HCT116 (cell line): Measurements from ENCODE around the gene RFC4. TPM values are rescaled to one million over a fixed set of nuclear protein-coding genes. Genes with fewer than 3 reads are reported as not detected.
A peak's percentile ranks its signal among the peaks of the same experiment; 100 is the strongest.

ENCODE experiments used
- ATAC-seq: fragments of 200-7000 bp; cut with Tn5 transposase; 2 replicates; pipeline ENCODE4 v1.9.1; 2020; ENCODE audit warnings: mild to moderate bottlenecking, moderate library complexity
- BruUV-seq: library from RNA; stranded (reverse); fragments of 400-500 nt; replicated peaks from 2 replicates; lab custom pipeline; 2021; lab: Mats Ljungman, UMichigan
- CTCF ChIA-PET: fragments of 300-600 bp; sonication (Branson Sonifier 250); formaldehyde crosslinking; loops from one replicate; lab custom pipeline; 2021; ENCODE audit warnings: antibody characterized with exemption; lab: Charles Lee
- POLR2A ChIA-PET: fragments of 300-600, 350-600 bp; sonication (Branson Sonifier 250); formaldehyde crosslinking; loops from one replicate; lab custom pipeline; 2021; ENCODE audit warnings: antibody characterized with exemption; lab: Charles Lee
- RAD21 ChIA-PET, 2 experiments: fragments of 300-600 bp; sonication (Branson Sonifier 250); formaldehyde crosslinking; loops; one replicate each; lab custom pipeline; 2023; ENCODE audit warnings: low total read pairs in 2 of 2; ENCODE audit not compliant: uncharacterized antibody in 2 of 2, unreplicated experiment in 2 of 2, low non-redundant PET in 1 of 2; lab: Charles Lee
- DNase-seq: peaks from one replicate; pipeline ENCODE4 v3.0.0-alpha.2; 2010; ENCODE audit warnings: low read depth, low spot score
- H2AFZ ChIP-seq: fragments of 200-600 bp; shearing (Covaris generic), sonication (generic); 2 replicates; pipeline ENCODE4 v1.6.1; 2017; ENCODE audit warnings: low read depth, mixed run types, mixed read lengths, antibody characterized with exemption, low read length; ENCODE audit not compliant: poor library complexity, severe bottlenecking
- H3K27ac ChIP-seq: 2 replicates; pipeline ENCODE4 v1.5.1; 2012; ENCODE audit warnings: low read depth, low read length
- H3K27me3 ChIP-seq: fragments of 200-600 bp; sonication (generic); 2 replicates; pipeline ENCODE4 v1.6.1; 2016; ENCODE audit warnings: mixed run types, low read length, mixed read lengths; ENCODE audit not compliant: insufficient read depth
- H3K36me3 ChIP-seq, 2 experiments: fragments of 200-500 bp in 1 of 2; fragments of 200-600 bp in 1 of 2; sonication (Bioruptor generic) in 1 of 2; sonication (generic) in 1 of 2; 2 replicates each; pipeline versions ENCODE4 v1.5.1 to v1.6.1; 2014 to 2016; ENCODE audit warnings: low read length in 2 of 2, inconsistent platforms in 1 of 2, mixed read lengths in 1 of 2, mixed run types in 1 of 2; ENCODE audit not compliant: insufficient read depth in 2 of 2, control insufficient read depth in 1 of 2
- H3K4me1 ChIP-seq, 2 experiments: fragments of 200-600 bp in 1 of 2; sonication (generic) in 1 of 2; 2 replicates each; pipeline versions ENCODE4 v1.5.1 to v1.6.1; 2012 to 2017; ENCODE audit warnings: low read length in 2 of 2, inconsistent platforms in 1 of 2, mild to moderate bottlenecking in 1 of 2, mixed read lengths in 1 of 2, mixed run types in 1 of 2, moderate library complexity in 1 of 2; ENCODE audit not compliant: insufficient read depth in 2 of 2, control insufficient read depth in 1 of 2
- H3K4me2 ChIP-seq: fragments of 200-600 bp; sonication (generic); 2 replicates; pipeline ENCODE4 v1.6.1; 2017; ENCODE audit warnings: mixed run types, low read length, mixed read lengths
- H3K4me3 ChIP-seq, 2 experiments: fragments of 200-600 bp in 1 of 2; sonication (generic) in 1 of 2; replicated peaks in 1 of 2; 2 replicates each; pipeline ENCODE4 v1.5.1; 2011 to 2016; ENCODE audit warnings: low read length in 2 of 2, control low read depth in 1 of 2, low read depth in 1 of 2, mild to moderate bottlenecking in 1 of 2, mixed read lengths in 1 of 2, mixed run types in 1 of 2
- H3K79me2 ChIP-seq: fragments of 200-600 bp; sonication (generic); 2 replicates; pipeline ENCODE4 v1.6.1; 2017; ENCODE audit warnings: mild to moderate bottlenecking, mixed run types, low read length, moderate library complexity, mixed read lengths; ENCODE audit not compliant: insufficient read depth
- H3K9ac ChIP-seq: fragments of 200-600 bp; sonication (generic); 2 replicates; pipeline ENCODE4 v1.6.1; 2016; ENCODE audit warnings: low read length, mixed read lengths
- H3K9me2 ChIP-seq: fragments of 200-600 bp; sonication (generic), shearing (Covaris generic); 2 replicates; pipeline ENCODE4 v1.6.1; 2017; ENCODE audit warnings: mixed run types, mild to moderate bottlenecking, moderate library complexity; ENCODE audit not compliant: insufficient read depth
- H3K9me3 ChIP-seq, 2 experiments: fragments of 200-500 bp in 1 of 2; fragments of 200-600 bp in 1 of 2; sonication (Bioruptor generic) in 1 of 2; sonication (generic) in 1 of 2; 2 replicates each; pipeline ENCODE4 v1.6.1; 2014 to 2017; ENCODE audit warnings: low read length in 2 of 2, mixed read lengths in 2 of 2, inconsistent platforms in 1 of 2, low read depth in 1 of 2, mild to moderate bottlenecking in 1 of 2, mixed run types in 1 of 2, moderate library complexity in 1 of 2; ENCODE audit not compliant: control insufficient read depth in 1 of 2, insufficient read depth in 1 of 2
- H4K20me1 ChIP-seq: fragments of 200-600 bp; sonication (generic), shearing (Covaris generic); 2 replicates; pipeline ENCODE4 v1.6.1; 2017; ENCODE audit warnings: mixed run types, mild to moderate bottlenecking, moderate library complexity; ENCODE audit not compliant: insufficient read depth
- CBX3 ChIP-seq: IDR thresholded peaks from 2 replicates; pipeline ENCODE4 v1.6.1; 2012; ENCODE audit warnings: low read depth
- EGR1 ChIP-seq: IDR thresholded peaks from 2 replicates; pipeline ENCODE4 v1.6.1; 2012; ENCODE audit warnings: low read depth
- ELF1 ChIP-seq: IDR thresholded peaks from 2 replicates; pipeline ENCODE4 v1.6.1; 2012; ENCODE audit warnings: low read depth, borderline replicate concordance
- EZH2 ChIP-seq: fragments of 200-600 bp; sonication (generic); IDR thresholded peaks from 2 replicates; pipeline ENCODE4 v1.6.1; 2017; ENCODE audit warnings: antibody characterized with exemption, mixed run types
- POLR2A ChIP-seq: IDR thresholded peaks from 2 replicates; pipeline ENCODE4 v1.7.0; 2011; ENCODE audit warnings: borderline replicate concordance; ENCODE audit not compliant: insufficient read depth, insufficient read length; ENCODE audit errors: extremely low read depth
- SRF ChIP-seq: IDR thresholded peaks from 2 replicates; pipeline ENCODE4 v1.6.1; 2012; ENCODE audit warnings: low read depth
- ZNF274 ChIP-seq: fragments of 200-500 bp; sonication (Bioruptor generic); IDR thresholded peaks from 2 replicates; pipeline ENCODE4 v1.6.1; 2014; ENCODE audit warnings: mild to moderate bottlenecking, low read depth, low read length, inconsistent platforms
- intact Hi-C: fragments of 100-400 bp; cut with micrococcal nuclease; formaldehyde crosslinking; loops from 2 replicates; pipeline ENCODE4 v1.10.0; 2022
- total RNA-seq: library from RNA; stranded (reverse); gene quantifications from one replicate; pipeline ENCODE4 v1.2.1, GENCODE V29; 2021; ENCODE audit not compliant: unreplicated experiment
- TF ChIP-seq, protein P1 (sequence below): IDR thresholded peaks from 2 replicates; pipeline ENCODE4 v1.6.1; 2012
- TF ChIP-seq, protein P2 (sequence below): IDR thresholded peaks from 2 replicates; pipeline ENCODE4 v1.6.1; 2012; ENCODE audit warnings: low read depth
- TF ChIP-seq, protein P3 (sequence below): IDR thresholded peaks from 2 replicates; pipeline ENCODE4 v1.6.1; 2012

RFC4 gene
- total RNA-seq, 1 experiment from 2014 or later, result 86.2 TPM

DNA sequence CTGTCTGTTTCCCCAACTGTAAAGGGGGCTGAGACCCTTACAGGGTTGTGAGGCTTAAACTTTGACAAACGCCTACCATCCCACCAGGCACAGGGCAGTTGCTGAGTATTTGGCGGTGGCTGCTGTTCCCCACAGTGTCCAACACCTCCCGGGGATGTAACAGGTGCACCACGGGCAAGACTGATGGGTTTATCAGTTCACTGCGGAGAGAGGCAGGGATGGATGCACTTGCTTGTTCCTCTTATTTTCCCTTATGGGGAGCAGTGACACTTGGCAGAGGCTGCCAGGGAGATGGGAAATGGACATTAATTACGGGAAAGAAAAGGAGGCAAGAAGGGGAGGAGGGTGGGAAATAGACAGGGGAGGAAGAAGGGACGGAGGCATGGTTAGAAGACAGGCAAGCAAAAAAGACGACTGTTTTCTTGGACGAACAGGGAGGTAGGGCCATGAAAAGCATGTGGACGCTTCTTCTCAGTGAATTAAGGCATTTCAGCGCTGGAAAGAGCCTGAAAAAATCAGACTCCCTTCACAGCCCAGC, 19.7 kb upstream of the RFC4 start:
- Histone ChIP-seq H3K9me2 (no peaks in the 10 kb centered on the region), H3K79me2 (no peaks in the 10 kb centered on the region; the same call in 1 of the 2 replicates), H3K36me3 (no peaks in the 10 kb centered on the region), H2AFZ (no peak overlapping the region), H3K4me2 (peak overlapping the region; percentile 88), H3K9ac (peak overlapping the region; percentile 97), H4K20me1 (no peaks in the 10 kb centered on the region), H3K27me3 (peaks cover 15% of the 10 kb centered on the region), H3K9me3 (no peaks in the 10 kb centered on the region), H3K27ac (no peak overlapping the region), H3K4me3 (peak overlapping the region; percentile 75 to 80), H3K4me1 (peaks cover 4 to 14% of the 10 kb centered on the region in 2 experiments; a peak in 2 of 4 replicates)
- BruUV-seq, result TSS peak; percentile 82
- CTCF ChIA-PET, result no interaction called here
- ATAC-seq (no peak), DNase-seq (no peak)
- RAD21 ChIA-PET, result no interaction called here
- POLR2A ChIA-PET, result no interaction called here
- TF ChIP-seq, protein P1, sequence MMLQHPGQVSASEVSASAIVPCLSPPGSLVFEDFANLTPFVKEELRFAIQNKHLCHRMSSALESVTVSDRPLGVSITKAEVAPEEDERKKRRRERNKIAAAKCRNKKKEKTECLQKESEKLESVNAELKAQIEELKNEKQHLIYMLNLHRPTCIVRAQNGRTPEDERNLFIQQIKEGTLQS, result no peak
- TF ChIP-seq POLR2A, result peak; percentile 26
- intact Hi-C loops, result loop anchor here (10.0 kb wide), 3 partner anchors 241 to 841 kb away; no protein-coding TSS in a partner anchor

DNA sequence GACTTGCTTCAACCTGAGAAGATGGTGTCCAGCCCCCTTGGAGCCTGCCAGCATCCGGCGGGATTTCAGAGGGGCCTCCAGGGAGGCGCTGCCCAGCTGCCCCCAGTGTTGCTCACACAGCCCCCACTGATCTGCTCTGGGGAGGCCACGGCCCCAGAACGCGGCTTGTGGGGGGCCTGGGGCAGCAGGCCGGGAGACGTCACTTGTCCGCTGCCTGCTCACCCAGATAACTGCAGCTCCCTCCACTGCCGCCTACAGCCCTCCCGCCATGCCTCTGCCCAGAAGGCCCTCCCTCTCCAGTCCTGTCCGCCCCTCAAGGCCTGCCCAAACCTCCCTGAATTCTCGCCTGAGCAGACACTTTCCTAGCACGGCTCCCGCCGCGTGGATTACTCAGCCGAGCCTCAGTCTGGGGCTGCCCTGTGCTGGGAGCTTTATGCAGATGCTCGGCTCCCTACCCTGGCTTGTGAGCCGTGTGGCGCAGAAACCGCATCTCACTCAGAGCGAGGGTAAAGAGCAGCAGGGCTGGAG, 19.1 kb upstream of the RFC4 start:
- ChIA-PET POLR2A (no interaction called here), RAD21 (no interaction called here), CTCF (no interaction called here)
- H3K9ac ChIP-seq, result no peak overlapping the region
- H3K4me3 ChIP-seq, result no peak overlapping the region
- H3K4me2 ChIP-seq, result no peak overlapping the region
- no peaks in the 10 kb centered on the region; the same call in 1 of the 2 replicates for H3K79me2 ChIP-seq
- H3K27me3 ChIP-seq, result peaks cover 9% of the 10 kb centered on the region
- no peaks in the 10 kb centered on the region for H3K9me3 ChIP-seq
- intact Hi-C loops, result loop anchor here (10.0 kb wide), 3 partner anchors 241 to 841 kb away; no protein-coding TSS in a partner anchor
- DNase-seq (no peak), ATAC-seq (no peak)
- no TSS peak for BruUV-seq
- H3K4me1 ChIP-seq, result peaks cover 4 to 14% of the 10 kb centered on the region in 2 experiments; a peak in 2 of 4 replicates
- H3K9me2 ChIP-seq, result no peaks in the 10 kb centered on the region
- H3K36me3 ChIP-seq, result no peaks in the 10 kb centered on the region
- TF ChIP-seq CBX3, result no peak
- TF ChIP-seq ZNF274, result no peak
- TF ChIP-seq, protein P2, sequence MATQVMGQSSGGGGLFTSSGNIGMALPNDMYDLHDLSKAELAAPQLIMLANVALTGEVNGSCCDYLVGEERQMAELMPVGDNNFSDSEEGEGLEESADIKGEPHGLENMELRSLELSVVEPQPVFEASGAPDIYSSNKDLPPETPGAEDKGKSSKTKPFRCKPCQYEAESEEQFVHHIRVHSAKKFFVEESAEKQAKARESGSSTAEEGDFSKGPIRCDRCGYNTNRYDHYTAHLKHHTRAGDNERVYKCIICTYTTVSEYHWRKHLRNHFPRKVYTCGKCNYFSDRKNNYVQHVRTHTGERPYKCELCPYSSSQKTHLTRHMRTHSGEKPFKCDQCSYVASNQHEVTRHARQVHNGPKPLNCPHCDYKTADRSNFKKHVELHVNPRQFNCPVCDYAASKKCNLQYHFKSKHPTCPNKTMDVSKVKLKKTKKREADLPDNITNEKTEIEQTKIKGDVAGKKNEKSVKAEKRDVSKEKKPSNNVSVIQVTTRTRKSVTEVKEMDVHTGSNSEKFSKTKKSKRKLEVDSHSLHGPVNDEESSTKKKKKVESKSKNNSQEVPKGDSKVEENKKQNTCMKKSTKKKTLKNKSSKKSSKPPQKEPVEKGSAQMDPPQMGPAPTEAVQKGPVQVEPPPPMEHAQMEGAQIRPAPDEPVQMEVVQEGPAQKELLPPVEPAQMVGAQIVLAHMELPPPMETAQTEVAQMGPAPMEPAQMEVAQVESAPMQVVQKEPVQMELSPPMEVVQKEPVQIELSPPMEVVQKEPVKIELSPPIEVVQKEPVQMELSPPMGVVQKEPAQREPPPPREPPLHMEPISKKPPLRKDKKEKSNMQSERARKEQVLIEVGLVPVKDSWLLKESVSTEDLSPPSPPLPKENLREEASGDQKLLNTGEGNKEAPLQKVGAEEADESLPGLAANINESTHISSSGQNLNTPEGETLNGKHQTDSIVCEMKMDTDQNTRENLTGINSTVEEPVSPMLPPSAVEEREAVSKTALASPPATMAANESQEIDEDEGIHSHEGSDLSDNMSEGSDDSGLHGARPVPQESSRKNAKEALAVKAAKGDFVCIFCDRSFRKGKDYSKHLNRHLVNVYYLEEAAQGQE, result no peak
- no peak for TF ChIP-seq ELF1
- TF ChIP-seq SRF, result no peak
- TF ChIP-seq EGR1, result no peak
- TF ChIP-seq, protein P1, result no peak
- no peak for TF ChIP-seq POLR2A
- TF ChIP-seq, protein P3, sequence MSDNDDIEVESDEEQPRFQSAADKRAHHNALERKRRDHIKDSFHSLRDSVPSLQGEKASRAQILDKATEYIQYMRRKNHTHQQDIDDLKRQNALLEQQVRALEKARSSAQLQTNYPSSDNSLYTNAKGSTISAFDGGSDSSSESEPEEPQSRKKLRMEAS, result no peak
- no peak for TF ChIP-seq EZH2
- no peak overlapping the region for H3K27ac ChIP-seq
- no peak overlapping the region for H2AFZ ChIP-seq
- H4K20me1 ChIP-seq, result no peaks in the 10 kb centered on the region
